ENCODE data around the gene RBM18.

Gene RBM18

DNA sequence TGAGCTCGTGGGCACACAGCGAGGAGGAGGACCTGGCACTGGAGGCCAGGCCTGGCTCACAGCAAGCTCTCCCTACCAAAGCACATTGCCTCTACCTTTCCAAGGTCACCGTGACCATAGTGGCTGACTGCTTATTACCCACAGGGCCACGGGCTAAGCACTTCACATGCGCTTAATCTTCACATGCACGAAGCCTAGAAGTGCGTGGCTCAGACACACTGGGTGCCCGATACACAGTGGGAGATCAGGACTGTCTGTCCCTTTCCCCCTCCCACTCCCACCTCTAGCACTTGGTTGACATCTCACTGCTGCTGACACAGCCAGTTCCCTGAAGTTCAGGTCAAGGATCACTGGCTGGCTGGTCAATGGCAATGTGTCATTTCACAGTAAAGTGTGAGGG, 59.5 kb downstream of the RBM18 start:
- Histone ChIP-seq H3K4me2 (ENCODE audit: low read depth, low read length, poor library complexity, severe bottlenecking) (no peak overlapping the region), H3K36me3 (ENCODE audit: low read length) (no peaks in the 10 kb centered on the region), H3K9me3 (ENCODE audit: insufficient read depth, low read length) (no peaks in the 10 kb centered on the region), H3K9ac (ENCODE audit: low read length) (no peak overlapping the region), H3K27ac (ENCODE audit: low read depth, low read length) (no peak overlapping the region), H3K27me3 (ENCODE audit: low read length) (no peaks in the 10 kb centered on the region), H3K4me3 (ENCODE audit: insufficient read depth, low read length, poor library complexity, severe bottlenecking) (no peak overlapping the region), H4K20me1 (ENCODE audit: low read depth, low read length) (no peaks in the 10 kb centered on the region), H2AFZ (ENCODE audit: low read depth, low read length, severe bottlenecking) (no peak overlapping the region), H3K9me2 (replicated peaks; ENCODE audit: insufficient read depth, low read length) (no peaks in the 10 kb centered on the region), H3F3A (ENCODE audit: insufficient read depth) (no peaks in the 10 kb centered on the region), H3K79me2 (ENCODE audit: insufficient read depth, low read length) (no peaks in the 10 kb centered on the region)
- TF ChIP-seq, protein P1, sequence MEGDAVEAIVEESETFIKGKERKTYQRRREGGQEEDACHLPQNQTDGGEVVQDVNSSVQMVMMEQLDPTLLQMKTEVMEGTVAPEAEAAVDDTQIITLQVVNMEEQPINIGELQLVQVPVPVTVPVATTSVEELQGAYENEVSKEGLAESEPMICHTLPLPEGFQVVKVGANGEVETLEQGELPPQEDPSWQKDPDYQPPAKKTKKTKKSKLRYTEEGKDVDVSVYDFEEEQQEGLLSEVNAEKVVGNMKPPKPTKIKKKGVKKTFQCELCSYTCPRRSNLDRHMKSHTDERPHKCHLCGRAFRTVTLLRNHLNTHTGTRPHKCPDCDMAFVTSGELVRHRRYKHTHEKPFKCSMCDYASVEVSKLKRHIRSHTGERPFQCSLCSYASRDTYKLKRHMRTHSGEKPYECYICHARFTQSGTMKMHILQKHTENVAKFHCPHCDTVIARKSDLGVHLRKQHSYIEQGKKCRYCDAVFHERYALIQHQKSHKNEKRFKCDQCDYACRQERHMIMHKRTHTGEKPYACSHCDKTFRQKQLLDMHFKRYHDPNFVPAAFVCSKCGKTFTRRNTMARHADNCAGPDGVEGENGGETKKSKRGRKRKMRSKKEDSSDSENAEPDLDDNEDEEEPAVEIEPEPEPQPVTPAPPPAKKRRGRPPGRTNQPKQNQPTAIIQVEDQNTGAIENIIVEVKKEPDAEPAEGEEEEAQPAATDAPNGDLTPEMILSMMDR (IDR thresholded peaks at IDR 0.05; ENCODE audit: insufficient read depth, low read length, poor library complexity, severe bottlenecking): no peak
- no peak for TF ChIP-seq EZH2phosphoT487 (conservative IDR thresholded peaks at IDR 0.05; ENCODE audit: low read length)

DNA sequence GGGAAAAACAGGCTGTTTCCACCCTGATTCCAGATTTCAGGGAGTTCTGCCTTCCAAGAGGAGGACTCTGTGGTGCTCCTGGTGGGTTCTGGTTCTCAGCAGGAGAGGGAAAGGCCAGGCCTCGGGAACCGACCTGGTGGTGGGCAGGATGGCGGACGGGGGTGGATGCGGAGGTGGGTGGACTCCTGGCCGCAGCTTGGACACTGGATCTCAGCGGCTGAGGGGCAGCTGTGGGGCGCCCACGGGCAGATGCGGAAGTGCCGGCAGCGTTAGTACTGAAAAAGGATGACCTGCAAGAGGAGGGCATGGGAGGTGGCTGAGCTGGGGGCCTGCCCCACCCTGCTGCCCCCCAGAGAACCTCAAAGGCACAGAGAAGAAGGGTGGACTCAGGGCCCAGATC, 60.1 kb downstream of the RBM18 start:
- Histone ChIP-seq H3F3A (ENCODE audit: insufficient read depth) (no peaks in the 10 kb centered on the region), H3K79me2 (ENCODE audit: insufficient read depth, low read length) (no peaks in the 10 kb centered on the region), H3K9ac (ENCODE audit: low read length) (no peak overlapping the region), H4K20me1 (ENCODE audit: low read depth, low read length) (no peaks in the 10 kb centered on the region), H2AFZ (ENCODE audit: low read depth, low read length, severe bottlenecking) (no peak overlapping the region), H3K4me3 (ENCODE audit: insufficient read depth, low read length, poor library complexity, severe bottlenecking) (no peak overlapping the region), H3K9me2 (replicated peaks; ENCODE audit: insufficient read depth, low read length) (no peaks in the 10 kb centered on the region), H3K27ac (ENCODE audit: low read depth, low read length) (no peak overlapping the region), H3K27me3 (ENCODE audit: low read length) (no peaks in the 10 kb centered on the region), H3K4me2 (ENCODE audit: low read depth, low read length, poor library complexity, severe bottlenecking) (no peak overlapping the region), H3K9me3 (ENCODE audit: insufficient read depth, low read length) (no peaks in the 10 kb centered on the region), H3K36me3 (ENCODE audit: low read length) (no peaks in the 10 kb centered on the region)
- TF ChIP-seq EZH2phosphoT487 (conservative IDR thresholded peaks at IDR 0.05; ENCODE audit: low read length): no peak
- TF ChIP-seq, protein P1 (IDR thresholded peaks at IDR 0.05; ENCODE audit: insufficient read depth, low read length, poor library complexity, severe bottlenecking): no peak

DNA sequence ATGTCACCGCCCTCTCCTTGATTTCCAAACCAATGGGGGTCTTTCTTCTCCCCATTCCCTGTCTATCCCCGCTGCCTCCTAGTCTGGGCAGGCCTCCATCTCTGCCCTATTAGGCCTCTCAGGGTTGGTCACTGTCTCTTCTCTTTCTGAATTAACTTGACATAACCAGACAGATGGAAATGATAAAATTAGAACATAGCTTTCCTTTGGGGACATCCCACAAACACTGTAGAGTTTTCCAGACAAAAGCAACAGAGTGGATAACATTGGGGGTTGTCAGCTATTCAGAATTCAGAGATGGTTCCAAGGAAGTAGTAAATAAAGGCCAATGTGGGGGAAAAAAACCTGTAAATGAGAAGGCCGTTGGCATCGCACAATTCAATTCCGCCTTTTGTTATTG, 60.6 kb downstream of the RBM18 start:
- H3K4me2 ChIP-seq (ENCODE audit: low read depth, low read length, poor library complexity, severe bottlenecking): no peak overlapping the region
- H3K36me3 ChIP-seq (ENCODE audit: low read length): no peaks in the 10 kb centered on the region
- H4K20me1 ChIP-seq (ENCODE audit: low read depth, low read length): no peaks in the 10 kb centered on the region
- H3K9ac ChIP-seq (ENCODE audit: low read length): no peak overlapping the region
- no peaks in the 10 kb centered on the region for H3K9me2 ChIP-seq (replicated peaks; ENCODE audit: insufficient read depth, low read length)
- H3K4me3 ChIP-seq (ENCODE audit: insufficient read depth, low read length, poor library complexity, severe bottlenecking): no peak overlapping the region
- H3K27ac ChIP-seq (ENCODE audit: low read depth, low read length): no peak overlapping the region
- H3K27me3 ChIP-seq (ENCODE audit: low read length): no peaks in the 10 kb centered on the region
- H2AFZ ChIP-seq (ENCODE audit: low read depth, low read length, severe bottlenecking): no peak overlapping the region
- no peaks in the 10 kb centered on the region for H3K9me3 ChIP-seq (ENCODE audit: insufficient read depth, low read length)
- no peaks in the 10 kb centered on the region for H3F3A ChIP-seq (ENCODE audit: insufficient read depth)
- no peak for TF ChIP-seq EZH2phosphoT487 (conservative IDR thresholded peaks at IDR 0.05; ENCODE audit: low read length)
- TF ChIP-seq, protein P1 (IDR thresholded peaks at IDR 0.05; ENCODE audit: insufficient read depth, low read length, poor library complexity, severe bottlenecking): no peak
- H3K79me2 ChIP-seq (ENCODE audit: insufficient read depth, low read length): no peaks in the 10 kb centered on the region

All from SU-DHL-6 (cell line).